SK-N-SH (cell line): ENCODE measurements around the gene DPYSL4. TPM values are rescaled to one million over a fixed set of nuclear protein-coding genes. Genes with fewer than 3 reads are reported as not detected.

Experiments
- CTCF ChIA-PET: fragments of 300-600, 350-600 bp; formaldehyde crosslinking; extraction: SDS; loops from one replicate; lab custom pipeline; 2021; lab: Yijun Ruan, JAX
- POLR2A ChIA-PET: fragments of 350-600 bp; sonication (Branson Sonifier 250); formaldehyde crosslinking; extraction: SDS; loops from one replicate; lab custom pipeline; 2020; ENCODE audit warnings: antibody characterized with exemption, inconsistent platforms; lab: Yijun Ruan, JAX
- DNase-seq: peaks from one replicate; pipeline ENCODE4 v3.0.0; 2012
- H2AFZ ChIP-seq: fragments of 200-600 bp; sonication (generic); 2 replicates; pipeline ENCODE4 v1.8.1; 2016; ENCODE audit warnings: antibody characterized with exemption, mild to moderate bottlenecking, low read depth
- H3F3A ChIP-seq: fragments of 200-600 bp; sonication (generic); replicated peaks from 2 replicates; pipeline ENCODE3; 2016; ENCODE audit warnings: antibody characterized with exemption, mild to moderate bottlenecking; ENCODE audit not compliant: insufficient read depth
- H3K27ac ChIP-seq, 2 experiments: fragments of 200-500 bp in 1 of 2; fragments of 200-600 bp in 1 of 2; sonication (Bioruptor generic) in 1 of 2; sonication (generic), shearing (Covaris generic) in 1 of 2; 2 replicates each; pipeline versions ENCODE4 v1.5.1 to v1.6.1; 2014 to 2016; ENCODE audit warnings: low read depth in 2 of 2, inconsistent platforms in 1 of 2, low read length in 1 of 2, mild to moderate bottlenecking in 1 of 2, mixed read lengths in 1 of 2
- H3K27me3 ChIP-seq: fragments of 200-600 bp; sonication (generic), shearing (Covaris generic); 2 replicates; pipeline ENCODE4 v1.6.1; 2016; ENCODE audit warnings: mixed run types; ENCODE audit not compliant: insufficient read depth
- H3K36me3 ChIP-seq, 2 experiments: fragments of 200-500 bp in 1 of 2; fragments of 200-600 bp in 1 of 2; sonication (Bioruptor generic) in 1 of 2; sonication (generic) in 1 of 2; replicated peaks in 1 of 2; 2 replicates each; pipeline versions ENCODE3 to v1.5.1; 2014 to 2016; ENCODE audit warnings: low read length in 1 of 2, mild to moderate bottlenecking in 1 of 2; ENCODE audit not compliant: insufficient read depth in 2 of 2, control insufficient read depth in 1 of 2
- H3K4me1 ChIP-seq, 2 experiments: fragments of 200-500 bp in 1 of 2; fragments of 200-600 bp in 1 of 2; sonication (Bioruptor generic) in 1 of 2; sonication (generic), shearing (Covaris generic) in 1 of 2; 2 replicates each; pipeline versions ENCODE4 v1.5.1 to v1.6.1; 2014 to 2016; ENCODE audit warnings: low read depth in 1 of 2, low read length in 1 of 2, mixed run types in 1 of 2; ENCODE audit not compliant: insufficient read depth in 2 of 2, control insufficient read depth in 1 of 2
- H3K4me2 ChIP-seq: fragments of 200-600 bp; sonication (generic), shearing (Covaris generic); 2 replicates; pipeline ENCODE4 v1.6.1; 2017; ENCODE audit warnings: mixed run types
- H3K4me3 ChIP-seq, 2 experiments: fragments of 200-500 bp in 1 of 2; fragments of 200-600 bp in 1 of 2; sonication (Bioruptor generic) in 1 of 2; sonication (generic), shearing (Covaris generic) in 1 of 2; 2 replicates each; pipeline versions ENCODE4 v1.5.1 to v1.8.1; 2014 to 2016; ENCODE audit warnings: low read depth in 2 of 2, inconsistent platforms in 1 of 2, low read length in 1 of 2, mild to moderate bottlenecking in 1 of 2, mixed read lengths in 1 of 2, moderate library complexity in 1 of 2
- H3K79me2 ChIP-seq: fragments of 200-600 bp; sonication (generic); 2 replicates; pipeline ENCODE4 v1.8.1; 2017; ENCODE audit warnings: mild to moderate bottlenecking; ENCODE audit not compliant: insufficient read depth
- H3K9ac ChIP-seq: fragments of 200-600 bp; sonication (generic); 2 replicates; pipeline ENCODE4 v1.6.1; 2017; ENCODE audit warnings: mixed run types
- H3K9me2 ChIP-seq: fragments of 200-600 bp; sonication (generic); 2 replicates; pipeline ENCODE4 v1.6.1; 2017; ENCODE audit warnings: mixed run types
- H3K9me3 ChIP-seq: fragments of 200-600 bp; sonication (generic); 2 replicates; pipeline ENCODE4 v1.6.1; 2017; ENCODE audit warnings: mixed run types, mild to moderate bottlenecking, moderate library complexity
- H4K20me1 ChIP-seq: fragments of 200-600 bp; sonication (generic); 2 replicates; pipeline ENCODE4 v1.6.1; 2017; ENCODE audit warnings: mild to moderate bottlenecking, mixed run types; ENCODE audit not compliant: insufficient read depth
- EP300 ChIP-seq, 2 experiments: IDR thresholded peaks; 2 replicates each; pipeline versions ENCODE4 v1.4.0 to v1.6.1; 2012; ENCODE audit warnings: borderline replicate concordance in 1 of 2, low read depth in 1 of 2, low read length in 1 of 2
- EZH2phosphoT487 ChIP-seq: fragments of 200-600 bp; sonication (generic); IDR thresholded peaks from 2 replicates; pipeline ENCODE4 v1.6.1; 2017; ENCODE audit warnings: low read depth, mixed run types, mild to moderate bottlenecking, antibody characterized with exemption, moderate library complexity, borderline replicate concordance
- FOXM1 ChIP-seq: IDR thresholded peaks from 2 replicates; pipeline ENCODE4 v1.4.0; 2012; ENCODE audit warnings: low read depth, mild to moderate bottlenecking
- GABPA ChIP-seq: IDR thresholded peaks from 2 replicates; pipeline ENCODE4 v1.4.0; 2012; ENCODE audit warnings: low read depth, mild to moderate bottlenecking
- MEF2A ChIP-seq: IDR thresholded peaks from 2 replicates; pipeline ENCODE4 v1.4.0; 2012; ENCODE audit warnings: low read depth, borderline replicate concordance
- MXI1 ChIP-seq: IDR thresholded peaks from 2 replicates; pipeline ENCODE4 v1.6.1; 2012; ENCODE audit warnings: mild to moderate bottlenecking, low read depth, low read length, improper control_type of control experiment
- NFIC ChIP-seq: IDR thresholded peaks from 2 replicates; pipeline ENCODE4 v1.4.0; 2012; ENCODE audit warnings: borderline replicate concordance
- NRF1 ChIP-seq: IDR thresholded peaks from 2 replicates; pipeline ENCODE4 v1.6.1; 2012; ENCODE audit warnings: low read depth, mild to moderate bottlenecking, low read length
- RAD21 ChIP-seq: IDR thresholded peaks from 2 replicates; pipeline ENCODE4 v1.6.1; 2012; ENCODE audit warnings: mild to moderate bottlenecking, low read length
- RCOR1 ChIP-seq: fragments of 150-350 bp; IDR thresholded peaks from 2 replicates; pipeline ENCODE4 v1.6.1; 2017; ENCODE audit warnings: antibody characterized with exemption, low read length
- RFX5 ChIP-seq: IDR thresholded peaks from 2 replicates; pipeline ENCODE4 v1.6.1; 2012; ENCODE audit warnings: mild to moderate bottlenecking, improper control_type of control experiment, low read length
- SIN3A ChIP-seq: IDR thresholded peaks from 2 replicates; pipeline ENCODE4 v1.6.1; 2012; ENCODE audit warnings: low read depth, mild to moderate bottlenecking, low read length, moderate library complexity, borderline replicate concordance
- SMC3 ChIP-seq: IDR thresholded peaks from 2 replicates; pipeline ENCODE4 v1.6.1; 2012; ENCODE audit warnings: low read depth, low read length, improper control_type of control experiment
- TAF1 ChIP-seq: IDR thresholded peaks from 2 replicates; pipeline ENCODE4 v1.6.1; 2012; ENCODE audit warnings: low read depth, mild to moderate bottlenecking, low read length, moderate library complexity, borderline replicate concordance
- TCF12 ChIP-seq: IDR thresholded peaks from 2 replicates; pipeline ENCODE4 v1.4.0; 2012
- WGBS: methylation state at CpG from one replicate; pipeline ENCODE4 v1.1.6; 2017; ENCODE audit warnings: low lambda C conversion rate; 5-methylcytosine and 5-hydroxymethylcytosine counted together
- polyA plus RNA-seq, 3 experiments: library from polyadenylated mRNA; depleted of rRNA; stranded (reverse); fragments of >200 nt; gene quantifications; 2 replicates each; pipeline ENCODE4 v1.2.3, GENCODE V29; 2012
- TF ChIP-seq, protein P1 (sequence below): IDR thresholded peaks from 2 replicates; pipeline ENCODE4 v1.4.0; 2012; ENCODE audit warnings: low read depth, borderline replicate concordance
- TF ChIP-seq, protein P2 (sequence below): IDR thresholded peaks from 2 replicates; pipeline ENCODE4; 2012

The DPYSL4 gene
- polyA plus RNA-seq, 1 of the 3 experiments (the other 2 are of a cell fraction): 21.8 TPM

DNA sequence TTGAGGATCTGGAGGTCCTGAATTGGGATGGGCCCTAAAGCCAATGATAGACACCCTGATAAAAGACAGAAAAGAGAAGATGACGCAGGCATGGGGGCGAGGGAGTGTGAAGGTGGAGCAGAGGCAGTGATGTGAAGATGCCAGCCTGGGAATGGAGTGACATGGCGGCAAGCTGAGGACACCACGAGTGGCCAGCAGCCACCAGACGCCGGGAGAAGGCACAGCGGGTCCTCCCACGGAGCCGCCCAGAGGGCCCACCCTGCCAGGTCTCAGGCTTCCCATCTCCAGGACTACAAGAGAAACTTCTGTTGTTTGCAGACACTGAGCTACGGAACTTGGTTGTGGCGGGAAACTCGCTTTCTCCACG lies 44.9 kb downstream of the DPYSL4 start:
- peaks cover 0 to 32% of the 10 kb centered on the region in 2 experiments; a peak in 1 of 4 replicates for H3K4me1 ChIP-seq
- H3K4me2 ChIP-seq: no peak overlapping the region
- H3K4me3 ChIP-seq: no peak overlapping the region
- H3K79me2 ChIP-seq: no peaks in the 10 kb centered on the region
- H4K20me1 ChIP-seq: no peaks in the 10 kb centered on the region
- no peaks in the 10 kb centered on the region for H3K9me3 ChIP-seq
- no peak overlapping the region for H2AFZ ChIP-seq
- H3K9me2 ChIP-seq: no peaks in the 10 kb centered on the region
- WGBS: 86% methylated on average over 10 of the region's 13 CpGs
- H3K27ac ChIP-seq: peak overlapping the region in 1 of 2 experiments; percentile 62; a peak in 1 of 4 replicates
- no peak for DNase-seq
- no peaks in the 10 kb centered on the region for H3F3A ChIP-seq
- no peaks in the 10 kb centered on the region for H3K36me3 ChIP-seq
- CTCF ChIA-PET: no interaction called here
- no peak overlapping the region for H3K9ac ChIP-seq
- POLR2A ChIA-PET: no interaction called here
- no peaks in the 10 kb centered on the region for H3K27me3 ChIP-seq
- TF ChIP-seq EP300 (IDR thresholded peaks at IDR 0.05; ENCODE audit: borderline replicate concordance in 1 of 2, low read depth in 1 of 2, low read length in 1 of 2): no peak
- TF ChIP-seq TCF12: no peak
- TF ChIP-seq FOXM1: no peak
- no peak for TF ChIP-seq MEF2A
- TF ChIP-seq, protein P1, sequence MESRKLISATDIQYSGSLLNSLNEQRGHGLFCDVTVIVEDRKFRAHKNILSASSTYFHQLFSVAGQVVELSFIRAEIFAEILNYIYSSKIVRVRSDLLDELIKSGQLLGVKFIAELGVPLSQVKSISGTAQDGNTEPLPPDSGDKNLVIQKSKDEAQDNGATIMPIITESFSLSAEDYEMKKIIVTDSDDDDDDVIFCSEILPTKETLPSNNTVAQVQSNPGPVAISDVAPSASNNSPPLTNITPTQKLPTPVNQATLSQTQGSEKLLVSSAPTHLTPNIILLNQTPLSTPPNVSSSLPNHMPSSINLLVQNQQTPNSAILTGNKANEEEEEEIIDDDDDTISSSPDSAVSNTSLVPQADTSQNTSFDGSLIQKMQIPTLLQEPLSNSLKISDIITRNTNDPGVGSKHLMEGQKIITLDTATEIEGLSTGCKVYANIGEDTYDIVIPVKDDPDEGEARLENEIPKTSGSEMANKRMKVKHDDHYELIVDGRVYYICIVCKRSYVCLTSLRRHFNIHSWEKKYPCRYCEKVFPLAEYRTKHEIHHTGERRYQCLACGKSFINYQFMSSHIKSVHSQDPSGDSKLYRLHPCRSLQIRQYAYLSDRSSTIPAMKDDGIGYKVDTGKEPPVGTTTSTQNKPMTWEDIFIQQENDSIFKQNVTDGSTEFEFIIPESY: no peak
- no peak for TF ChIP-seq NFIC
- no peak for TF ChIP-seq GABPA
- no peak for TF ChIP-seq TAF1
- TF ChIP-seq SMC3: no peak
- no peak for TF ChIP-seq NRF1

DNA sequence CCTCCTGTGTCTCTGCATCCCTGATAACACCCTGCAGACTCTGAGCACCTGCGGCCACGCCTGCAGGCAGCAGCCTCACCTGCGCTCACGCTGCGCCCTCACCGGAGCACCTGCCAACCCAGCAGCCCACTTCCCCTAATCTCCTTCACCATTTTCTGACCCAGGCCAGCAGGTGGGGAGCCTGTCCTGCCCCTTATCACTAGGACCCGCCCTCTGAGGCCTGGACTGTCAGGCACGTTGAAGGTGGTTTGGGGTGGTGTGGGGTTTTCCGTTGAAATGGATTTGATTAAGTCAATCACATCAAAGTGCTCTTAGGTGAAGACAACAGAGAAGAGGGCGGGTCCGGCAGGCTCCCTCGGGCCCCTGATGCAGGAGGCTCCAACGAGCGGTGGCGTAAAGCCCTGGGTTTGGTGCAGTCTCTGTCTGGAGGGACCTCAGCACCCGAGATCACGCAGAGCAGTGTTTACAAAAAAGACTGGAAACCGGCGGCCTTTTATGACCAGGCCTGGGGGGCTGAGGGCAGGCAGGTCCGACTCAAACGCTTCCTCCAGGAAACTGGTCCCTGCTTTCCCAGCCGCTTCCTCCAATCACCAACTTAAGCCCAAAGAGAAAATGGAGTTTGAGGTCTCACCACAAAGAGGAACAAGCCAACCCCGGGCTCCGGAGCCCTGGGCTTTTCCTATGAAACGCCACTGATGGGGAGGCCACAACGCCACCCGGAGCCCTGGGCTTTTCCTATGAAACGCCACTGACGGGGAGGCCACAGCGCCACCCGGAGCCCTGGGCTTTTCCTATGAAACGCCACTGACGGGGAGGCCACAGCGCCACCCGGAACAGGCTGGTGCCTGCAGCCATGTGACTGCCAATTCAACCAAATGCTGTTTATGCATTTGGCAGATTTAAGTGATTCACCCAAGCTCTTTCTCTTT lies 45.5 kb downstream of the DPYSL4 start:
- peaks cover 0 to 38% of the 10 kb centered on the region in 2 experiments; a peak in 1 of 4 replicates for H3K4me1 ChIP-seq
- no peaks in the 10 kb centered on the region for H3K36me3 ChIP-seq
- CTCF ChIA-PET: interaction anchor here (0.9 to 1.4 kb wide), 2 partner anchors 10 to 128 kb away, joined by 3 read pairs; no protein-coding TSS in a partner anchor
- no peaks in the 10 kb centered on the region for H4K20me1 ChIP-seq
- H3K9me2 ChIP-seq: no peaks in the 10 kb centered on the region
- WGBS: 89% methylated on average over 35 of the region's 35 CpGs
- H3K79me2 ChIP-seq: no peaks in the 10 kb centered on the region
- no peak for DNase-seq
- no peak overlapping the region; a peak in 1 of 4 replicates for H3K27ac ChIP-seq
- H2AFZ ChIP-seq: no peak overlapping the region
- H3K4me3 ChIP-seq: no peak overlapping the region
- TF ChIP-seq NRF1: no peak
- no peak for TF ChIP-seq RCOR1
- TF ChIP-seq FOXM1: no peak
- TF ChIP-seq NFIC: no peak
- TF ChIP-seq, protein P2, sequence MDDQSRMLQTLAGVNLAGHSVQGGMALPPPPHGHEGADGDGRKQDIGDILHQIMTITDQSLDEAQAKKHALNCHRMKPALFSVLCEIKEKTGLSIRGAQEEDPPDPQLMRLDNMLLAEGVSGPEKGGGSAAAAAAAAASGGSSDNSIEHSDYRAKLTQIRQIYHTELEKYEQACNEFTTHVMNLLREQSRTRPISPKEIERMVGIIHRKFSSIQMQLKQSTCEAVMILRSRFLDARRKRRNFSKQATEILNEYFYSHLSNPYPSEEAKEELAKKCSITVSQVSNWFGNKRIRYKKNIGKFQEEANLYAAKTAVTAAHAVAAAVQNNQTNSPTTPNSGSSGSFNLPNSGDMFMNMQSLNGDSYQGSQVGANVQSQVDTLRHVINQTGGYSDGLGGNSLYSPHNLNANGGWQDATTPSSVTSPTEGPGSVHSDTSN: no peak
- no peak for TF ChIP-seq MXI1
- TF ChIP-seq, protein P1: no peak
- TF ChIP-seq SIN3A: no peak
- TF ChIP-seq RAD21: no peak
- no peak for TF ChIP-seq EZH2phosphoT487
- no peak for TF ChIP-seq EP300 (IDR thresholded peaks at IDR 0.05; ENCODE audit: borderline replicate concordance in 1 of 2, low read depth in 1 of 2, low read length in 1 of 2)
- TF ChIP-seq RFX5: no peak
- H3K27me3 ChIP-seq: no peaks in the 10 kb centered on the region
- H3K9me3 ChIP-seq: no peaks in the 10 kb centered on the region
- no peak overlapping the region for H3K9ac ChIP-seq
- POLR2A ChIA-PET: no interaction called here
- H3K4me2 ChIP-seq: no peak overlapping the region
- H3F3A ChIP-seq: no peaks in the 10 kb centered on the region
